ENCODE results near the gene SYT3. TPM values are rescaled to one million over a fixed set of nuclear protein-coding genes. Genes with fewer than 3 reads are reported as not detected.

SYT3 gene
- polyA plus RNA-seq, 3 donors, result not detected

- no peaks in the 10 kb centered on the region for H3K4me1 ChIP-seq (ENCODE audit: control insufficient read depth in 1 of 2, insufficient read depth in 2 of 2, low read length in 2 of 2)
- no peak for TF ChIP-seq CTCF (IDR thresholded peaks at IDR 0.05)
Measured at GRCh38 chr19:50667177-50667758, 27.6 kb upstream of the SYT3 start.

GRCh38 chr19:50666346-50667176, 26.9 kb upstream of the SYT3 start:
- Mint-ChIP-seq H3K4me1 (no peaks in the 10 kb centered on the region), H3K4me3 (peak overlapping the region in 1 of 2 donors; percentile 21), H3K36me3 (peaks cover 0 to 1% of the 10 kb centered on the region in 2 donors), H3K9me3 (peaks cover 0 to 29% (median 12%) of the 10 kb centered on the region in 7 donors), H3K27me3 (ENCODE audit: low read depth in 3 of 3) (peaks cover 53 to 89% (median 69%) of the 10 kb centered on the region in 3 donors), H3K27ac (no peak overlapping the region)
- Histone ChIP-seq H3K4me3 (replicated peaks in 1 of 3; ENCODE audit: low read depth in 2 of 3, low read length in 3 of 3) (no peak overlapping the region), H3K79me2 (ENCODE audit: insufficient read depth, low read length) (no peaks in the 10 kb centered on the region), H4K20me1 (ENCODE audit: insufficient read depth, low read length) (no peaks in the 10 kb centered on the region), H3K27ac (ENCODE audit: low read depth in 1 of 2, low read length in 2 of 2) (no peak overlapping the region), H3K9me3 (replicated peaks in 1 of 2; ENCODE audit: control insufficient read depth in 1 of 2, insufficient read depth in 1 of 2, low read length in 2 of 2) (no peaks in the 10 kb centered on the region), H3K4me1 (ENCODE audit: control insufficient read depth in 1 of 2, insufficient read depth in 2 of 2, low read length in 2 of 2) (no peaks in the 10 kb centered on the region), H3K27me3 (ENCODE audit: control insufficient read depth in 2 of 2, insufficient read depth in 2 of 2, low read length in 2 of 2) (peaks cover 27 to 51% of the 10 kb centered on the region in 2 donors), H2AFZ (ENCODE audit: insufficient read depth, low read depth, low read length, poor library complexity, severe bottlenecking) (no peak overlapping the region), H3K4me2 (replicated peaks; ENCODE audit: extremely low read depth, low read length, poor library complexity, severe bottlenecking) (no peak overlapping the region), H3K36me3 (replicated peaks in 1 of 2; ENCODE audit: control insufficient read depth in 1 of 2, insufficient read depth in 2 of 2, low read length in 2 of 2) (no peaks in the 10 kb centered on the region), H3K9ac (ENCODE audit: insufficient read depth, low read length, poor library complexity, severe bottlenecking) (no peak overlapping the region)
- no peak for TF ChIP-seq CTCF (IDR thresholded peaks at IDR 0.05)
- 24% methylated on average over 40 of the region's 47 CpGs for WGBS (ENCODE audit: insufficient coverage)
- DNase-seq, result no peak
- intact Hi-C loops (cut with micrococcal nuclease), result loop anchor here in 1 of 2 donors (10.0 kb wide), 1 partner anchor 118 kb away; no protein-coding TSS in a partner anchor

More at GRCh38 chr19:50667177-50667758, 27.6 kb upstream of the SYT3 start:
- Histone ChIP-seq H3K9ac (ENCODE audit: insufficient read depth, low read length, poor library complexity, severe bottlenecking) (no peak overlapping the region), H3K27me3 (ENCODE audit: control insufficient read depth in 2 of 2, insufficient read depth in 2 of 2, low read length in 2 of 2) (peaks cover 27 to 54% of the 10 kb centered on the region in 2 donors), H3K36me3 (replicated peaks in 1 of 2; ENCODE audit: control insufficient read depth in 1 of 2, insufficient read depth in 2 of 2, low read length in 2 of 2) (no peaks in the 10 kb centered on the region), H3K4me2 (replicated peaks; ENCODE audit: extremely low read depth, low read length, poor library complexity, severe bottlenecking) (no peak overlapping the region), H3K4me3 (replicated peaks in 1 of 3; ENCODE audit: low read depth in 2 of 3, low read length in 3 of 3) (no peak overlapping the region), H2AFZ (ENCODE audit: insufficient read depth, low read depth, low read length, poor library complexity, severe bottlenecking) (no peak overlapping the region), H3K9me3 (replicated peaks in 1 of 2; ENCODE audit: control insufficient read depth in 1 of 2, insufficient read depth in 1 of 2, low read length in 2 of 2) (no peaks in the 10 kb centered on the region), H3K27ac (ENCODE audit: low read depth in 1 of 2, low read length in 2 of 2) (no peak overlapping the region), H4K20me1 (ENCODE audit: insufficient read depth, low read length) (no peaks in the 10 kb centered on the region), H3K79me2 (ENCODE audit: insufficient read depth, low read length) (no peaks in the 10 kb centered on the region)
- Mint-ChIP-seq H3K9me3 (peaks cover 0 to 24% (median 12%) of the 10 kb centered on the region in 7 donors), H3K4me3 (peak overlapping the region in 1 of 2 donors; percentile 21), H3K4me1 (no peaks in the 10 kb centered on the region), H3K27me3 (ENCODE audit: low read depth in 3 of 3) (peaks cover 59 to 92% (median 69%) of the 10 kb centered on the region in 3 donors), H3K36me3 (peaks cover 0 to 1% of the 10 kb centered on the region in 2 donors), H3K27ac (no peak overlapping the region)
- intact Hi-C loops (cut with micrococcal nuclease), result loop anchor here in 1 of 2 donors (10.0 kb wide), 1 partner anchor 118 kb away; no protein-coding TSS in a partner anchor
- no peak for DNase-seq
- 8% methylated on average over 51 of the region's 56 CpGs for WGBS (ENCODE audit: insufficient coverage)
